ENCODE results near the gene NOL12.

NOL12 gene

GRCh38 chr22:37677493-37677974, 8.6 kb upstream of the NOL12 start:
- Histone ChIP-seq H3K4ac (ENCODE audit: low read depth in 1 of 2, low read length in 2 of 2) (no peak overlapping the region), H3K27ac (ENCODE audit: low read length, poor library complexity, severe bottlenecking) (peak overlapping the region; percentile 31), H2AK5ac (ENCODE audit: low read length, severe bottlenecking) (no peak overlapping the region), H3K9me3 (ENCODE audit: control insufficient read depth, low read length) (no peaks in the 10 kb centered on the region), H3K14ac (ENCODE audit: low read length in 2 of 2) (no peak overlapping the region), H4K8ac (ENCODE audit: low read length) (no peak overlapping the region), H2BK5ac (ENCODE audit: low read depth, low read length, poor library complexity, severe bottlenecking) (no peak overlapping the region), H3K23ac (ENCODE audit: low read length in 2 of 2) (no peak overlapping the region), H3K4me1 (ENCODE audit: control insufficient read depth, insufficient read depth, low read depth, low read length) (peaks cover 36% of the 10 kb centered on the region), H3K9ac (ENCODE audit: low read length) (peak overlapping the region; percentile 89), H4K91ac (ENCODE audit: low read length) (no peak overlapping the region), H3K4me2 (ENCODE audit: low read length, poor library complexity, severe bottlenecking) (peak overlapping the region; percentile 36), H3K4me3 (ENCODE audit: insufficient read depth in 1 of 2, low read depth in 1 of 2, low read length in 2 of 2) (peak overlapping the region; percentile 30 to 100), H2AFZ (ENCODE audit: low read depth, low read length) (no peak overlapping the region), H3K36me3 (ENCODE audit: control insufficient read depth in 1 of 2, insufficient read depth in 2 of 2, low read depth in 1 of 2, low read length in 2 of 2) (peaks cover 22 to 23% of the 10 kb centered on the region in 2 experiments), H2BK120ac (ENCODE audit: low read depth, low read length) (no peak overlapping the region), H2BK15ac (ENCODE audit: low read depth, poor library complexity, severe bottlenecking) (no peak overlapping the region), H3K18ac (ENCODE audit: low read depth in 1 of 2, low read length in 2 of 2) (no peak overlapping the region), H2BK12ac (ENCODE audit: low read length in 2 of 2) (no peak overlapping the region), H3K27me3 (ENCODE audit: control insufficient read depth in 1 of 2, insufficient read depth in 1 of 2, low read length in 2 of 2) (no peaks in the 10 kb centered on the region), H3K79me1 (replicated peaks; ENCODE audit: low read length, poor library complexity, severe bottlenecking) (peaks cover 3% of the 10 kb centered on the region)
- no peak for DNase-seq
- 64% methylated on average over 12 of the region's 15 CpGs for WGBS

GRCh38 chr22:37678372-37678771, 7.8 kb upstream of the NOL12 start:
- H3K27me3 ChIP-seq (ENCODE audit: control insufficient read depth in 1 of 2, insufficient read depth in 1 of 2, low read length in 2 of 2), result no peaks in the 10 kb centered on the region
- H2BK5ac ChIP-seq (ENCODE audit: low read depth, low read length, poor library complexity, severe bottlenecking), result no peak overlapping the region
- H3K4me3 ChIP-seq (ENCODE audit: insufficient read depth in 1 of 2, low read depth in 1 of 2, low read length in 2 of 2), result peak overlapping the region; percentile 12 to 100
- H3K79me1 ChIP-seq (replicated peaks; ENCODE audit: low read length, poor library complexity, severe bottlenecking), result no peaks in the 10 kb centered on the region
- 90% methylated on average over 14 of the region's 18 CpGs for WGBS
- H2AK5ac ChIP-seq (ENCODE audit: low read length, severe bottlenecking), result peak overlapping the region; percentile 17
- H3K14ac ChIP-seq (ENCODE audit: low read length in 2 of 2), result peak overlapping the region in 1 of 2 experiments; percentile 75
- peaks cover 36% of the 10 kb centered on the region for H3K4me1 ChIP-seq (ENCODE audit: control insufficient read depth, insufficient read depth, low read depth, low read length)
- no peak overlapping the region for H3K4ac ChIP-seq (ENCODE audit: low read depth in 1 of 2, low read length in 2 of 2)
- H2BK15ac ChIP-seq (ENCODE audit: low read depth, poor library complexity, severe bottlenecking), result no peak overlapping the region
- no peak for DNase-seq
- H3K36me3 ChIP-seq (ENCODE audit: control insufficient read depth in 1 of 2, insufficient read depth in 2 of 2, low read depth in 1 of 2, low read length in 2 of 2), result peaks cover 22 to 23% of the 10 kb centered on the region in 2 experiments
- no peak overlapping the region for H3K23ac ChIP-seq (ENCODE audit: low read length in 2 of 2)
- no peak overlapping the region for H2AFZ ChIP-seq (ENCODE audit: low read depth, low read length)
- H3K9me3 ChIP-seq (ENCODE audit: control insufficient read depth, low read length), result no peaks in the 10 kb centered on the region
- no peak overlapping the region for H4K91ac ChIP-seq (ENCODE audit: low read length)
- H2BK12ac ChIP-seq (ENCODE audit: low read length in 2 of 2), result peak overlapping the region in 1 of 2 experiments; percentile 40
- peak overlapping the region; percentile 13 for H3K27ac ChIP-seq (ENCODE audit: low read length, poor library complexity, severe bottlenecking)
- no peak overlapping the region for H2BK120ac ChIP-seq (ENCODE audit: low read depth, low read length)
- H3K9ac ChIP-seq (ENCODE audit: low read length), result peak overlapping the region; percentile 89
- peak overlapping the region in 1 of 2 experiments; percentile 71 for H3K18ac ChIP-seq (ENCODE audit: low read depth in 1 of 2, low read length in 2 of 2)
- H3K4me2 ChIP-seq (ENCODE audit: low read length, poor library complexity, severe bottlenecking), result no peak overlapping the region
- H4K8ac ChIP-seq (ENCODE audit: low read length), result no peak overlapping the region

GRCh38 chr22:37679670-37680069, 6.5 kb upstream of the NOL12 start:
- Histone ChIP-seq H3K18ac (ENCODE audit: low read depth in 1 of 2, low read length in 2 of 2) (no peak overlapping the region), H2BK120ac (ENCODE audit: low read depth, low read length) (no peak overlapping the region), H3K4ac (ENCODE audit: low read depth in 1 of 2, low read length in 2 of 2) (no peak overlapping the region), H3K9ac (ENCODE audit: low read length) (peak overlapping the region; percentile 27), H3K79me1 (replicated peaks; ENCODE audit: low read length, poor library complexity, severe bottlenecking) (no peaks in the 10 kb centered on the region), H3K27me3 (ENCODE audit: control insufficient read depth in 1 of 2, insufficient read depth in 1 of 2, low read length in 2 of 2) (no peaks in the 10 kb centered on the region), H3K4me2 (ENCODE audit: low read length, poor library complexity, severe bottlenecking) (no peak overlapping the region), H3K4me1 (ENCODE audit: control insufficient read depth, insufficient read depth, low read depth, low read length) (peaks cover 34% of the 10 kb centered on the region), H4K91ac (ENCODE audit: low read length) (no peak overlapping the region), H2BK15ac (ENCODE audit: low read depth, poor library complexity, severe bottlenecking) (no peak overlapping the region), H3K4me3 (ENCODE audit: insufficient read depth in 1 of 2, low read depth in 1 of 2, low read length in 2 of 2) (peak overlapping the region in 1 of 2 experiments; percentile 9), H2AFZ (ENCODE audit: low read depth, low read length) (no peak overlapping the region), H2AK5ac (ENCODE audit: low read length, severe bottlenecking) (no peak overlapping the region), H2BK5ac (ENCODE audit: low read depth, low read length, poor library complexity, severe bottlenecking) (no peak overlapping the region), H2BK12ac (ENCODE audit: low read length in 2 of 2) (no peak overlapping the region), H3K23ac (ENCODE audit: low read length in 2 of 2) (no peak overlapping the region), H4K8ac (ENCODE audit: low read length) (no peak overlapping the region), H3K14ac (ENCODE audit: low read length in 2 of 2) (peak overlapping the region in 1 of 2 experiments; percentile 46), H3K36me3 (ENCODE audit: control insufficient read depth in 1 of 2, insufficient read depth in 2 of 2, low read depth in 1 of 2, low read length in 2 of 2) (peaks cover 22 to 23% of the 10 kb centered on the region in 2 experiments), H3K27ac (ENCODE audit: low read length, poor library complexity, severe bottlenecking) (peak overlapping the region; percentile 34), H3K9me3 (ENCODE audit: control insufficient read depth, low read length) (no peaks in the 10 kb centered on the region)
- WGBS, result 93% methylated on average over 7 of the region's 8 CpGs
- no peak for DNase-seq

GRCh38 chr22:37680191-37680851, 5.8 kb upstream of the NOL12 start:
- H3K79me1 ChIP-seq (replicated peaks; ENCODE audit: low read length, poor library complexity, severe bottlenecking), result no peaks in the 10 kb centered on the region

More at GRCh38 chr22:37680191-37680851, 5.8 kb upstream of the NOL12 start:
- Histone ChIP-seq H4K91ac (ENCODE audit: low read length) (no peak overlapping the region), H3K4ac (ENCODE audit: low read depth in 1 of 2, low read length in 2 of 2) (no peak overlapping the region), H3K9me3 (ENCODE audit: control insufficient read depth, low read length) (no peaks in the 10 kb centered on the region), H2BK15ac (ENCODE audit: low read depth, poor library complexity, severe bottlenecking) (no peak overlapping the region), H3K9ac (ENCODE audit: low read length) (peak overlapping the region; percentile 27), H3K14ac (ENCODE audit: low read length in 2 of 2) (no peak overlapping the region), H2BK12ac (ENCODE audit: low read length in 2 of 2) (peak overlapping the region in 1 of 2 experiments; percentile 15), H3K18ac (ENCODE audit: low read depth in 1 of 2, low read length in 2 of 2) (no peak overlapping the region), H3K23ac (ENCODE audit: low read length in 2 of 2) (no peak overlapping the region), H2BK5ac (ENCODE audit: low read depth, low read length, poor library complexity, severe bottlenecking) (no peak overlapping the region), H3K4me2 (ENCODE audit: low read length, poor library complexity, severe bottlenecking) (no peak overlapping the region), H3K36me3 (ENCODE audit: control insufficient read depth in 1 of 2, insufficient read depth in 2 of 2, low read depth in 1 of 2, low read length in 2 of 2) (peaks cover 22 to 23% of the 10 kb centered on the region in 2 experiments), H2BK120ac (ENCODE audit: low read depth, low read length) (no peak overlapping the region), H2AFZ (ENCODE audit: low read depth, low read length) (no peak overlapping the region), H3K4me1 (ENCODE audit: control insufficient read depth, insufficient read depth, low read depth, low read length) (peaks cover 28% of the 10 kb centered on the region), H3K27ac (ENCODE audit: low read length, poor library complexity, severe bottlenecking) (peak overlapping the region; percentile 3), H4K8ac (ENCODE audit: low read length) (no peak overlapping the region), H3K27me3 (ENCODE audit: control insufficient read depth in 1 of 2, insufficient read depth in 1 of 2, low read length in 2 of 2) (no peaks in the 10 kb centered on the region), H3K4me3 (ENCODE audit: insufficient read depth in 1 of 2, low read depth in 1 of 2, low read length in 2 of 2) (no peak overlapping the region), H2AK5ac (ENCODE audit: low read length, severe bottlenecking) (no peak overlapping the region)
- no peak for DNase-seq
- WGBS, result 91% methylated on average over 7 of the region's 7 CpGs
